ENCODE results near the gene DOP1B.

The DOP1B gene

GRCh38 chr21:36156815-36157670, at the start of gene DOP1B:
DOP1B (plus strand) TSS chr21:36156824; CDS start chr21:36164734, 7,910 bp downstream.
- peak within 1 kb of the TSS; percentile 81 for H3K4me3 ChIP-seq (ENCODE audit: low read length)
- no peaks in the 10 kb centered on the region for H3K36me3 ChIP-seq (ENCODE audit: insufficient read depth, low read depth, low read length)
- H3K27ac ChIP-seq (ENCODE audit: low read length) = no peak within 1 kb of the TSS
- no peaks in the 10 kb centered on the region for H3K4me1 ChIP-seq (ENCODE audit: insufficient read depth, low read length)
- no peaks in the 10 kb centered on the region for H3K9me3 ChIP-seq (ENCODE audit: insufficient read depth, low read depth, low read length)
- peak within 1 kb of the TSS; percentile 65; the same call in 1 of the 2 replicates for H3K9ac ChIP-seq (ENCODE audit: low read depth, low read length)
- peaks cover 32% of the 10 kb centered on the region for H3K27me3 ChIP-seq (ENCODE audit: insufficient read depth, low read length)

GRCh38 chr21:36109868-36110267, 46.8 kb upstream of the DOP1B start:
- Histone ChIP-seq H3K27me3 (ENCODE audit: insufficient read depth, low read length) (0 out of 2 replicates have a peak, but pooled peaks cover 7% of the 10 kb centered on the region), H3K27ac (ENCODE audit: low read length) (no peak overlapping the region), H3K36me3 (ENCODE audit: insufficient read depth, low read depth, low read length) (peaks cover 23% of the 10 kb centered on the region), H3K4me1 (ENCODE audit: insufficient read depth, low read length) (peaks cover 25% of the 10 kb centered on the region), H3K9me3 (ENCODE audit: insufficient read depth, low read depth, low read length) (no peaks in the 10 kb centered on the region), H3K4me3 (ENCODE audit: low read length) (no peak overlapping the region), H3K9ac (ENCODE audit: low read depth, low read length) (no peak overlapping the region)

- H3K36me3 ChIP-seq (ENCODE audit: insufficient read depth, low read depth, low read length) = peaks cover 23% of the 10 kb centered on the region
- H3K4me1 ChIP-seq (ENCODE audit: insufficient read depth, low read length) = peaks cover 15% of the 10 kb centered on the region
- H3K9ac ChIP-seq (ENCODE audit: low read depth, low read length) = no peak overlapping the region
- no peak overlapping the region for H3K4me3 ChIP-seq (ENCODE audit: low read length)
- no peak overlapping the region for H3K27ac ChIP-seq (ENCODE audit: low read length)
- H3K9me3 ChIP-seq (ENCODE audit: insufficient read depth, low read depth, low read length) = no peaks in the 10 kb centered on the region
- H3K27me3 ChIP-seq (ENCODE audit: insufficient read depth, low read length) = no peaks in the 10 kb centered on the region
These were observed 45.4 kb upstream of the DOP1B start for GRCh38 chr21:36111238-36111637.

- peaks cover 5% of the 10 kb centered on the region; the same call in 1 of the 2 replicates for H3K9me3 ChIP-seq (ENCODE audit: insufficient read depth, low read depth, low read length)
- H3K9ac ChIP-seq (ENCODE audit: low read depth, low read length) = no peak overlapping the region
- peaks cover 9% of the 10 kb centered on the region; the same call in 1 of the 2 replicates for H3K36me3 ChIP-seq (ENCODE audit: insufficient read depth, low read depth, low read length)
- H3K27ac ChIP-seq (ENCODE audit: low read length) = no peak overlapping the region
- peaks cover 10% of the 10 kb centered on the region; the same call in 1 of the 2 replicates for H3K4me1 ChIP-seq (ENCODE audit: insufficient read depth, low read length)
- H3K27me3 ChIP-seq (ENCODE audit: insufficient read depth, low read length) = no peaks in the 10 kb centered on the region
- H3K4me3 ChIP-seq (ENCODE audit: low read length) = no peak overlapping the region
These were observed 42.8 kb upstream of the DOP1B start for GRCh38 chr21:36113647-36114428.

GRCh38 chr21:36115138-36115730, 41.4 kb upstream of the DOP1B start:
- 0 out of 2 replicates have a peak, but pooled peaks cover under 1% of the 10 kb centered on the region for H3K36me3 ChIP-seq (ENCODE audit: insufficient read depth, low read depth, low read length)
- H3K9me3 ChIP-seq (ENCODE audit: insufficient read depth, low read depth, low read length) = peaks cover 5% of the 10 kb centered on the region; the same call in 1 of the 2 replicates
- H3K4me1 ChIP-seq (ENCODE audit: insufficient read depth, low read length) = peaks cover 10% of the 10 kb centered on the region; the same call in 1 of the 2 replicates
- H3K27ac ChIP-seq (ENCODE audit: low read length) = no peak overlapping the region
- no peaks in the 10 kb centered on the region for H3K27me3 ChIP-seq (ENCODE audit: insufficient read depth, low read length)
- no peak overlapping the region for H3K9ac ChIP-seq (ENCODE audit: low read depth, low read length)
- H3K4me3 ChIP-seq (ENCODE audit: low read length) = no peak overlapping the region

GRCh38 chr21:36117286-36117741, 39.3 kb upstream of the DOP1B start:
- Histone ChIP-seq H3K27ac (ENCODE audit: low read length) (no peak overlapping the region), H3K4me1 (ENCODE audit: insufficient read depth, low read length) (no peaks in the 10 kb centered on the region), H3K36me3 (ENCODE audit: insufficient read depth, low read depth, low read length) (no peaks in the 10 kb centered on the region), H3K9me3 (ENCODE audit: insufficient read depth, low read depth, low read length) (peaks cover 5% of the 10 kb centered on the region; the same call in 1 of the 2 replicates), H3K27me3 (ENCODE audit: insufficient read depth, low read length) (no peaks in the 10 kb centered on the region), H3K9ac (ENCODE audit: low read depth, low read length) (no peak overlapping the region), H3K4me3 (ENCODE audit: low read length) (no peak overlapping the region)

GRCh38 chr21:36120304-36120888, 36.2 kb upstream of the DOP1B start:
- H3K9ac ChIP-seq (ENCODE audit: low read depth, low read length) = no peak overlapping the region
- H3K4me1 ChIP-seq (ENCODE audit: insufficient read depth, low read length) = no peaks in the 10 kb centered on the region
- H3K9me3 ChIP-seq (ENCODE audit: insufficient read depth, low read depth, low read length) = peaks cover 5% of the 10 kb centered on the region; the same call in 1 of the 2 replicates
- no peaks in the 10 kb centered on the region for H3K36me3 ChIP-seq (ENCODE audit: insufficient read depth, low read depth, low read length)
- H3K27me3 ChIP-seq (ENCODE audit: insufficient read depth, low read length) = no peaks in the 10 kb centered on the region
- H3K4me3 ChIP-seq (ENCODE audit: low read length) = no peak overlapping the region
- no peak overlapping the region for H3K27ac ChIP-seq (ENCODE audit: low read length)

GRCh38 chr21:36122977-36123376, 33.6 kb upstream of the DOP1B start:
- no peaks in the 10 kb centered on the region for H3K36me3 ChIP-seq (ENCODE audit: insufficient read depth, low read depth, low read length)
- no peak overlapping the region for H3K4me3 ChIP-seq (ENCODE audit: low read length)
- H3K27ac ChIP-seq (ENCODE audit: low read length) = no peak overlapping the region
- no peaks in the 10 kb centered on the region for H3K9me3 ChIP-seq (ENCODE audit: insufficient read depth, low read depth, low read length)
- no peaks in the 10 kb centered on the region for H3K27me3 ChIP-seq (ENCODE audit: insufficient read depth, low read length)
- H3K9ac ChIP-seq (ENCODE audit: low read depth, low read length) = no peak overlapping the region
- no peaks in the 10 kb centered on the region for H3K4me1 ChIP-seq (ENCODE audit: insufficient read depth, low read length)

- Histone ChIP-seq H3K27ac (ENCODE audit: low read length) (no peak overlapping the region), H3K27me3 (ENCODE audit: insufficient read depth, low read length) (no peaks in the 10 kb centered on the region; the same call in 1 of the 2 replicates), H3K9ac (ENCODE audit: low read depth, low read length) (no peak overlapping the region), H3K4me1 (ENCODE audit: insufficient read depth, low read length) (no peaks in the 10 kb centered on the region), H3K4me3 (ENCODE audit: low read length) (no peak overlapping the region), H3K36me3 (ENCODE audit: insufficient read depth, low read depth, low read length) (no peaks in the 10 kb centered on the region), H3K9me3 (ENCODE audit: insufficient read depth, low read depth, low read length) (no peaks in the 10 kb centered on the region)
These were observed 32.2 kb upstream of the DOP1B start for GRCh38 chr21:36124395-36124794.

- H3K9ac ChIP-seq (ENCODE audit: low read depth, low read length) = no peak overlapping the region
- H3K4me1 ChIP-seq (ENCODE audit: insufficient read depth, low read length) = no peaks in the 10 kb centered on the region; the same call in 1 of the 2 replicates
- no peaks in the 10 kb centered on the region for H3K9me3 ChIP-seq (ENCODE audit: insufficient read depth, low read depth, low read length)
- H3K4me3 ChIP-seq (ENCODE audit: low read length) = no peak overlapping the region
- H3K36me3 ChIP-seq (ENCODE audit: insufficient read depth, low read depth, low read length) = no peaks in the 10 kb centered on the region
- peaks cover 3% of the 10 kb centered on the region for H3K27me3 ChIP-seq (ENCODE audit: insufficient read depth, low read length)
- no peak overlapping the region for H3K27ac ChIP-seq (ENCODE audit: low read length)
These were observed 31.0 kb upstream of the DOP1B start for GRCh38 chr21:36125512-36126207.
